ENCODE results near the gene SFTPB.

The SFTPB gene

GRCh38 chr2:85702172-85702571 is 34.2 kb upstream of the SFTPB start:
- Histone ChIP-seq H3K9me3 (no peaks in the 10 kb centered on the region), H3K27ac (no peak overlapping the region), H3K4me3 (no peak overlapping the region), H3K36me3 (no peaks in the 10 kb centered on the region), H3K27me3 (peaks cover 0 to 10% of the 10 kb centered on the region in 2 donors), H3K4me1 (peaks cover 0 to 24% (median 17%) of the 10 kb centered on the region in 4 donors)
- no peak for DNase-seq
- TF ChIP-seq CTCF (IDR thresholded peaks at IDR 0.05) = no peak
- intact Hi-C loops (cut with DNase I; ENCODE audit: low total_unique reads) = no loop called here

- Histone ChIP-seq H3K4me1 (peaks cover 0 to 1% (median 0%) of the 10 kb centered on the region in 4 donors), H3K27ac (no peak overlapping the region), H3K4me3 (no peak overlapping the region), H3K36me3 (no peaks in the 10 kb centered on the region), H3K9me3 (no peaks in the 10 kb centered on the region), H3K27me3 (peaks cover 0 to 16% of the 10 kb centered on the region in 2 donors)
- intact Hi-C loops (cut with DNase I; ENCODE audit: low total_unique reads) = no loop called here
- DNase-seq = peak in 1 of 2 donors; percentile 11
- TF ChIP-seq CTCF (IDR thresholded peaks at IDR 0.05) = no peak
Measured at GRCh38 chr2:85699325-85699724, 31.3 kb upstream of the SFTPB start.

- H3K9me3 ChIP-seq = no peaks in the 10 kb centered on the region
- TF ChIP-seq CTCF (IDR thresholded peaks at IDR 0.05) = no peak
- H3K27me3 ChIP-seq = peaks cover 0 to 16% of the 10 kb centered on the region in 2 donors
- no peaks in the 10 kb centered on the region for H3K4me1 ChIP-seq
- no peaks in the 10 kb centered on the region for H3K36me3 ChIP-seq
- H3K27ac ChIP-seq = no peak overlapping the region
- peak in 1 of 2 donors; percentile 24 for DNase-seq
- no peak overlapping the region for H3K4me3 ChIP-seq
- intact Hi-C loops (cut with DNase I; ENCODE audit: low total_unique reads) = no loop called here
Measured at GRCh38 chr2:85698880-85699254, 30.9 kb upstream of the SFTPB start.

- Histone ChIP-seq H3K9me3 (no peaks in the 10 kb centered on the region), H3K27ac (no peak overlapping the region), H3K36me3 (no peaks in the 10 kb centered on the region), H3K4me3 (no peak overlapping the region), H3K4me1 (no peaks in the 10 kb centered on the region), H3K27me3 (peaks cover 0 to 16% of the 10 kb centered on the region in 2 donors)
- no peak for TF ChIP-seq CTCF (IDR thresholded peaks at IDR 0.05)
- intact Hi-C loops (cut with DNase I; ENCODE audit: low total_unique reads) = no loop called here
- DNase-seq = peak in 1 of 2 donors; percentile 54
Measured at GRCh38 chr2:85698184-85698879, 30.3 kb upstream of the SFTPB start.

GRCh38 chr2:85697716-85698115 is 29.7 kb upstream of the SFTPB start:
- no peak overlapping the region for H3K4me3 ChIP-seq
- no peak overlapping the region for H3K27ac ChIP-seq
- intact Hi-C loops (cut with DNase I; ENCODE audit: low total_unique reads) = no loop called here
- no peak for TF ChIP-seq CTCF (IDR thresholded peaks at IDR 0.05)
- no peaks in the 10 kb centered on the region for H3K36me3 ChIP-seq
- peaks cover 0 to 16% of the 10 kb centered on the region in 2 donors for H3K27me3 ChIP-seq
- H3K4me1 ChIP-seq = no peaks in the 10 kb centered on the region
- H3K9me3 ChIP-seq = no peaks in the 10 kb centered on the region
- no peak for DNase-seq
